GM23338 (cell line): ENCODE measurements around the gene FLT3. TPM values are rescaled to one million over a fixed set of nuclear protein-coding genes. Genes with fewer than 3 reads are reported as not detected.

Experiments
- ATAC-seq: fragments of 200-7000 bp; cut with Tn5 transposase; 3 replicates; pipeline ENCODE4 v1.9.1; 2020
- DNase-seq: peaks from one replicate; pipeline ENCODE4 v3.0.0-alpha.2; 2015; ENCODE audit warnings: low spot score
- H2AFZ ChIP-seq: fragments of 200-600 bp; sonication (generic); 2 replicates; pipeline ENCODE4 v1.8.0; 2016; ENCODE audit warnings: antibody characterized with exemption, mild to moderate bottlenecking, moderate library complexity
- H3F3A ChIP-seq: fragments of 200-600 bp; sonication (generic); replicated peaks from 2 replicates; pipeline ENCODE4 v1.8.0; 2017; ENCODE audit warnings: antibody characterized with exemption, mixed run types, low read depth
- H3K27ac ChIP-seq: fragments of 200-600 bp; sonication (generic); 2 replicates; pipeline ENCODE4 v1.6.1; 2016; ENCODE audit warnings: low read depth
- H3K27me3 ChIP-seq: fragments of 200-600 bp; sonication (generic); 2 replicates; pipeline ENCODE4 v1.8.0; 2016; ENCODE audit warnings: mild to moderate bottlenecking, mixed run types, moderate library complexity; ENCODE audit not compliant: insufficient read depth
- H3K36me3 ChIP-seq: fragments of 200-600 bp; sonication (generic); 2 replicates; pipeline ENCODE4 v1.8.0; 2016; ENCODE audit warnings: mild to moderate bottlenecking; ENCODE audit not compliant: insufficient read depth
- H3K4me1 ChIP-seq: fragments of 200-600 bp; sonication (generic); 2 replicates; pipeline ENCODE4 v1.8.0; 2016; ENCODE audit warnings: mild to moderate bottlenecking, moderate library complexity; ENCODE audit not compliant: insufficient read depth
- H3K4me2 ChIP-seq: fragments of 200-600 bp; sonication (generic); 2 replicates; pipeline ENCODE4 v1.7.1; 2017; ENCODE audit warnings: mixed run types
- H3K4me3 ChIP-seq: fragments of 200-600 bp; sonication (generic); 2 replicates; pipeline ENCODE4 v1.6.1; 2016; ENCODE audit warnings: mixed run types
- H3K79me2 ChIP-seq: fragments of 200-600 bp; sonication (generic); replicated peaks from 2 replicates; pipeline ENCODE4 v1.8.0; 2017; ENCODE audit warnings: mild to moderate bottlenecking; ENCODE audit not compliant: insufficient read depth
- H3K9me2 ChIP-seq: fragments of 200-600 bp; sonication (generic); 2 replicates; pipeline ENCODE4 v1.8.0; 2017; ENCODE audit not compliant: insufficient read depth
- H4K20me1 ChIP-seq: fragments of 200-600 bp; sonication (generic); replicated peaks from 2 replicates; pipeline ENCODE4 v1.8.0; 2017; ENCODE audit warnings: mild to moderate bottlenecking; ENCODE audit not compliant: insufficient read depth
- H3K27ac Mint-ChIP-seq: 2 replicates; pipeline ENCODE4 v1.8.0; 2020; ENCODE audit warnings: inconsistent platforms, mild to moderate bottlenecking, moderate library complexity, mixed read lengths
- H3K27me3 Mint-ChIP-seq: 3 replicates; pipeline ENCODE4 v1.8.0; 2022; ENCODE audit warnings: low read depth, mild to moderate bottlenecking, moderate library complexity, mixed read lengths, inconsistent platforms; ENCODE audit not compliant: insufficient read depth, poor library complexity
- H3K36me3 Mint-ChIP-seq: 3 replicates; pipeline ENCODE4 v1.8.0; 2021; ENCODE audit warnings: low read depth, mild to moderate bottlenecking, inconsistent platforms, moderate library complexity, mixed read lengths
- H3K4me1 Mint-ChIP-seq: 3 replicates; pipeline ENCODE4 v1.8.0; 2020; ENCODE audit warnings: mild to moderate bottlenecking, inconsistent platforms, mixed read lengths
- H3K4me3 Mint-ChIP-seq: 3 replicates; pipeline ENCODE4 v1.8.0; 2021; ENCODE audit warnings: moderate library complexity, mild to moderate bottlenecking, inconsistent platforms, mixed read lengths
- H3K9me3 Mint-ChIP-seq: 3 replicates; pipeline ENCODE4 v1.8.0; 2020; ENCODE audit warnings: moderate library complexity, mild to moderate bottlenecking, inconsistent platforms, mixed read lengths
- CREB1 ChIP-seq: fragments of 250-450 bp; sonication (Bioruptor Pico); IDR thresholded peaks from 2 replicates; pipeline ENCODE4 v1.5.0; 2020; ENCODE audit warnings: low read depth, mild to moderate bottlenecking, moderate library complexity
- CTCF ChIP-seq, 2 experiments: fragments of 200-600 bp in 1 of 2; sonication (generic) in 1 of 2; conservative IDR thresholded peaks; 2 replicates each; pipeline versions ENCODE4 v1.5.1 to v1.6.1; 2016 to 2017; ENCODE audit warnings: antibody characterized with exemption in 2 of 2, low read depth in 2 of 2, mild to moderate bottlenecking in 2 of 2, moderate library complexity in 1 of 2
- ETS1 ChIP-seq: IDR thresholded peaks from 2 replicates; pipeline ENCODE4 v1.6.1; 2016; ENCODE audit warnings: antibody characterized with exemption
- EZH2 ChIP-seq: fragments of 200-600 bp; sonication (generic); IDR thresholded peaks from one replicate; pipeline ENCODE4 v1.8.0; 2017; ENCODE audit warnings: antibody characterized with exemption, mild to moderate bottlenecking, low read depth; ENCODE audit not compliant: unreplicated experiment
- EZH2phosphoT487 ChIP-seq: fragments of 200-600 bp; sonication (generic); IDR thresholded peaks from one replicate; pipeline ENCODE4 v1.8.1; 2018; ENCODE audit warnings: antibody characterized with exemption; ENCODE audit not compliant: unreplicated experiment
- JUNB ChIP-seq: IDR thresholded peaks from one replicate; pipeline ENCODE4 v1.6.1; 2016; ENCODE audit warnings: antibody characterized with exemption; ENCODE audit not compliant: unreplicated experiment
- POLR2AphosphoS5 ChIP-seq: IDR thresholded peaks from 2 replicates; pipeline ENCODE4 v1.6.1; 2016; ENCODE audit warnings: antibody characterized with exemption, low read depth
- ZNF114 ChIP-seq: fragments of 250-450 bp; sonication (Bioruptor Pico); IDR thresholded peaks from 2 replicates; pipeline ENCODE4 v1.5.0; 2020; ENCODE audit warnings: mild to moderate bottlenecking, moderate library complexity
- ZNF331 ChIP-seq: fragments of 250-450 bp; sonication (Bioruptor Pico); IDR thresholded peaks from 2 replicates; pipeline ENCODE4 v1.5.0; 2020; ENCODE audit warnings: low read depth, mild to moderate bottlenecking, moderate library complexity
- ZNF462 ChIP-seq: fragments of 250-450 bp; sonication (Bioruptor Pico); IDR thresholded peaks from 2 replicates; pipeline ENCODE4 v1.5.0; 2020; ENCODE audit warnings: mild to moderate bottlenecking, moderate library complexity
- polyA plus RNA-seq: library from polyadenylated mRNA; unstranded; fragments of >200 nt; fragmentation: Nextera tagmentation; extraction: Ambion mirVana; gene quantifications from 2 replicates; pipeline ENCODE4 v1.2.1, GENCODE V29; 2016
- total RNA-seq: library from RNA; depleted of rRNA; stranded (reverse); fragments of >200 nt; shearing (Covaris generic); gene quantifications from 2 replicates; pipeline ENCODE4 v1.2.3, GENCODE V29; 2014

Gene FLT3
- total and polyA plus RNA-seq, 2 experiments from 2014 or later, result 0.17 to 0.44 TPM

- Histone ChIP-seq H3K4me3 (0 out of 2 replicates have a peak overlapping the region, but pooled peaks have one; percentile 2), H3K4me1 (peaks cover 19% of the 10 kb centered on the region), H3K4me2 (peak overlapping the region; percentile 26), H3K27ac (peak overlapping the region; percentile 92), H3K79me2 (no peaks in the 10 kb centered on the region), H4K20me1 (no peaks in the 10 kb centered on the region), H3K27me3 (no peaks in the 10 kb centered on the region), H3K36me3 (no peaks in the 10 kb centered on the region), H3F3A (peaks cover 6% of the 10 kb centered on the region), H3K9me2 (no peaks in the 10 kb centered on the region), H2AFZ (peak overlapping the region; percentile 92; the same call in 1 of the 2 replicates)
- no peak for TF ChIP-seq JUNB
- TF ChIP-seq CREB1 (CRISPR knock-in tag), result peak; percentile 45
- peak; percentile 68; the same call in 1 of the 2 replicates for TF ChIP-seq ZNF462 (CRISPR knock-in tag)
- H3K27ac Mint-ChIP-seq, result peak overlapping the region; percentile 89
- peaks cover 11% of the 10 kb centered on the region for H3K27me3 Mint-ChIP-seq
- peaks cover 18% of the 10 kb centered on the region for H3K4me1 Mint-ChIP-seq
- H3K4me3 Mint-ChIP-seq, result no peak overlapping the region; the same call in 2 of the 3 replicates
- no peaks in the 10 kb centered on the region for H3K36me3 Mint-ChIP-seq
- ATAC-seq (peak; percentile 80), DNase-seq (peak; percentile 66)
- H3K9me3 Mint-ChIP-seq, result no peaks in the 10 kb centered on the region
Observed at GRCh38 chr13:28022848-28023518, 77.4 kb downstream of the FLT3 start.

- H3K4me1 ChIP-seq, result peaks cover 9% of the 10 kb centered on the region
- Mint-ChIP-seq H3K4me3 (no peak overlapping the region), H3K4me1 (peaks cover 18% of the 10 kb centered on the region), H3K36me3 (no peaks in the 10 kb centered on the region), H3K27me3 (peaks cover 8% of the 10 kb centered on the region), H3K27ac (no peak overlapping the region), H3K9me3 (no peaks in the 10 kb centered on the region)
- peak overlapping the region; percentile 55 for H3K4me2 ChIP-seq
- H3K9me2 ChIP-seq, result no peaks in the 10 kb centered on the region
- no peaks in the 10 kb centered on the region for H3K79me2 ChIP-seq
- ATAC-seq (no peak), DNase-seq (no peak)
- no peak overlapping the region for H2AFZ ChIP-seq
- H3F3A ChIP-seq, result no peaks in the 10 kb centered on the region
- no peaks in the 10 kb centered on the region for H3K36me3 ChIP-seq
- no peak overlapping the region for H3K4me3 ChIP-seq
- no peaks in the 10 kb centered on the region for H4K20me1 ChIP-seq
- H3K27me3 ChIP-seq, result no peaks in the 10 kb centered on the region
- no peak overlapping the region for H3K27ac ChIP-seq
- no peak for TF ChIP-seq POLR2AphosphoS5
- TF ChIP-seq ETS1, result no peak
- TF ChIP-seq ZNF331, result no peak
- no peak for TF ChIP-seq EZH2phosphoT487
- TF ChIP-seq CREB1 (CRISPR knock-in tag), result no peak
- no peak for TF ChIP-seq CTCF (conservative IDR thresholded peaks at IDR 0.05; ENCODE audit: low read depth in 2 of 2)
- TF ChIP-seq ZNF114, result no peak
- no peak for TF ChIP-seq EZH2
Observed at GRCh38 chr13:28014301-28014700, 86.1 kb downstream of the FLT3 start.
